Keratinocyte (primary cell): ENCODE measurements around the gene B3GNT9. TPM values are rescaled to one million over a fixed set of nuclear protein-coding genes. Genes with fewer than 3 reads are reported as not detected.

ENCODE experiments used
- DNase-seq: peaks from one replicate; pipeline ENCODE4 v3.0.0-alpha.2; 2011; ENCODE audit warnings: low read depth, missing footprints, low spot score
- FAIRE-seq: peaks from 2 replicates; lab custom pipeline; 2011; peaks lifted over from hg19 to GRCh38; lab: Jason Lieb, UNC
- H2AFZ ChIP-seq: 2 replicates; pipeline ENCODE4 v1.6.0; 2012; ENCODE audit warnings: low read length, control low read depth, inconsistent platforms; ENCODE audit not compliant: control insufficient read depth
- H3K27ac ChIP-seq: 2 replicates; pipeline ENCODE4 v1.5.1; 2011; ENCODE audit warnings: low read length; ENCODE audit not compliant: control insufficient read depth, insufficient read depth
- H3K27me3 ChIP-seq: 3 replicates; pipeline ENCODE4 v1.6.0; 2011; ENCODE audit warnings: low read length; ENCODE audit not compliant: control insufficient read depth, insufficient read depth; ENCODE audit errors: extremely low read depth
- H3K36me3 ChIP-seq, 2 experiments: 2 replicates in 1 of 2; 3 replicates in 1 of 2; pipeline ENCODE4 v1.5.1; 2011; ENCODE audit warnings: low read length in 2 of 2, mild to moderate bottlenecking in 1 of 2; ENCODE audit not compliant: control insufficient read depth in 2 of 2, insufficient read depth in 2 of 2; ENCODE audit errors: extremely low read depth in 1 of 2
- H3K4me1 ChIP-seq: 3 replicates; pipeline ENCODE4 v1.5.1; 2011; ENCODE audit warnings: low read length; ENCODE audit not compliant: control insufficient read depth, insufficient read depth; ENCODE audit errors: extremely low read depth
- H3K4me2 ChIP-seq: 3 replicates; pipeline ENCODE4 v1.6.0; 2011; ENCODE audit warnings: low read depth, low read length; ENCODE audit not compliant: control insufficient read depth, insufficient read depth; ENCODE audit errors: extremely low read depth
- H3K4me3 ChIP-seq, 3 experiments: fragments of 200-600 bp in 1 of 3; sonication (generic) in 1 of 3; 2 replicates in 2 of 3; 3 replicates in 1 of 3; pipeline ENCODE4 v1.5.1; 2011 to 2016; ENCODE audit warnings: low read length in 3 of 3, mild to moderate bottlenecking in 3 of 3, control low read depth in 2 of 3, inconsistent platforms in 1 of 3, low read depth in 1 of 3, mixed read lengths in 1 of 3, mixed run types in 1 of 3, moderate library complexity in 1 of 3; ENCODE audit not compliant: control insufficient read depth in 2 of 3, insufficient read depth in 2 of 3; ENCODE audit errors: extremely low read depth in 1 of 3
- H3K79me2 ChIP-seq: 2 replicates; pipeline ENCODE4 v1.6.0; 2012; ENCODE audit warnings: low read length; ENCODE audit not compliant: control insufficient read depth, insufficient read depth
- H3K9ac ChIP-seq: 3 replicates; pipeline ENCODE4 v1.6.0; 2011; ENCODE audit warnings: low read length; ENCODE audit not compliant: control insufficient read depth, insufficient read depth; ENCODE audit errors: extremely low read depth
- H3K9me1 ChIP-seq: 3 replicates; pipeline ENCODE4 v1.6.0; 2011; ENCODE audit warnings: low read length; ENCODE audit not compliant: control insufficient read depth, insufficient read depth; ENCODE audit errors: extremely low read depth
- H3K9me3 ChIP-seq: 2 replicates; pipeline ENCODE4 v1.5.1; 2012; ENCODE audit warnings: low read depth, low read length; ENCODE audit not compliant: control insufficient read depth
- H4K20me1 ChIP-seq: 3 replicates; pipeline ENCODE4 v1.6.0; 2011; ENCODE audit warnings: low read length; ENCODE audit not compliant: control insufficient read depth, insufficient read depth; ENCODE audit errors: extremely low read depth
- CTCF ChIP-seq, 3 experiments: IDR thresholded peaks in 1 of 3; conservative IDR thresholded peaks in 1 of 3; optimal IDR thresholded peaks in 1 of 3; 2 replicates in 2 of 3; 3 replicates in 1 of 3; pipeline versions ENCODE3 to v1.5.1; 2011; ENCODE audit warnings: low read length in 3 of 3, mild to moderate bottlenecking in 3 of 3, moderate library complexity in 2 of 3, control low read depth in 1 of 3, inconsistent platforms in 1 of 3; ENCODE audit not compliant: insufficient read depth in 2 of 3; ENCODE audit errors: extremely low read depth in 1 of 3
- EZH2 ChIP-seq: IDR thresholded peaks from one replicate; pipeline ENCODE4 v1.6.1; 2012; ENCODE audit warnings: inconsistent platforms, mild to moderate bottlenecking, low read length, moderate library complexity
- dilution Hi-C: fragments of 300-500 bp; cut with MboI; formaldehyde crosslinking; loops from one replicate; pipeline ENCODE4 v1.7.0; 2020; ENCODE audit warnings: low sequenced_read_pairs; ENCODE audit not compliant: extremely low pct_ligation_motif_present
- polyA plus RNA-seq, 5 experiments: library from polyadenylated mRNA; depleted of rRNA in 3 of 5; stranded (reverse) in 3 of 5; stranded (forward) in 1 of 5; unstranded in 1 of 5; fragments of >200 nt; gene quantifications; 1 replicate in 1 of 5; 2 replicates in 3 of 5; 3 replicates in 1 of 5; pipeline versions ENCODE4 v1.2.1 to v1.2.3, GENCODE V29; 2011 to 2012; ENCODE audit warnings: missing spikeins in 2 of 5, low read depth in 1 of 5, low replicate concordance in 1 of 5

Gene B3GNT9
- polyA plus RNA-seq, 1 donor (not counting 4 experiments of a cell fraction or from before 2014, with no cell fraction given): 2.6 TPM

- peaks cover 3% of the 10 kb centered on the region for H3K9me1 ChIP-seq
- FAIRE-seq (no peak), DNase-seq (no peak)
- H3K36me3 ChIP-seq: peaks cover 0 to 5% of the 10 kb centered on the region in 2 experiments
- H3K27ac ChIP-seq: no peak overlapping the region
- H3K4me3 ChIP-seq: no peak overlapping the region
- H3K79me2 ChIP-seq: no peaks in the 10 kb centered on the region
- H3K27me3 ChIP-seq: no peaks in the 10 kb centered on the region
- no peak overlapping the region for H3K4me2 ChIP-seq
- no peak overlapping the region for H2AFZ ChIP-seq
- TF ChIP-seq EZH2: no peak
- no peak for TF ChIP-seq CTCF (optimal IDR thresholded peaks at IDR 0.05 in 1 of 3, IDR thresholded peaks at IDR 0.05 in 1 of 3, conservative IDR thresholded peaks at IDR 0.05 in 1 of 3; ENCODE audit: extremely low read depth in 1 of 3, insufficient read depth in 2 of 3, low read length in 3 of 3)
- H3K4me1 ChIP-seq: peaks cover 15% of the 10 kb centered on the region
- no peaks in the 10 kb centered on the region for H3K9me3 ChIP-seq
- H3K9ac ChIP-seq: no peak overlapping the region
- peaks cover 7% of the 10 kb centered on the region for H4K20me1 ChIP-seq
- dilution Hi-C loops: no loop called here
Measured at GRCh38 chr16:67157106-67157748, 6.4 kb upstream of the B3GNT9 start.

GRCh38 chr16:67156143-67156844 lies 5.5 kb upstream of the B3GNT9 start:
- dilution Hi-C loops: no loop called here
- TF ChIP-seq CTCF (optimal IDR thresholded peaks at IDR 0.05 in 1 of 3, IDR thresholded peaks at IDR 0.05 in 1 of 3, conservative IDR thresholded peaks at IDR 0.05 in 1 of 3; ENCODE audit: extremely low read depth in 1 of 3, insufficient read depth in 2 of 3, low read length in 3 of 3) (no peak), EZH2 (no peak)
- DNase-seq (no peak), FAIRE-seq (no peak)
- Histone ChIP-seq H3K79me2 (no peaks in the 10 kb centered on the region), H3K27ac (no peak overlapping the region), H3K36me3 (peaks cover 0 to 5% of the 10 kb centered on the region in 2 experiments), H4K20me1 (peaks cover 7% of the 10 kb centered on the region), H3K9ac (no peak overlapping the region), H3K9me1 (peaks cover 3% of the 10 kb centered on the region), H2AFZ (no peak overlapping the region), H3K4me3 (no peak overlapping the region), H3K27me3 (no peaks in the 10 kb centered on the region), H3K4me2 (no peak overlapping the region), H3K4me1 (peaks cover 13% of the 10 kb centered on the region), H3K9me3 (no peaks in the 10 kb centered on the region)
